Stimulated activated naive CD8-positive, alpha-beta T cell treated with anti-CD3 and anti-CD28 coated beads, Interleukin-15, amount 100 ng/mL, for 72 hours (primary cell): Measurements from ENCODE around the gene SLC37A3.
"Not testable (repeated sequence)": the region's sequence is repeated elsewhere in the genome, so short reads cannot be mapped to it uniquely, and the experiment has no call there.

Experiments
- ATAC-seq: fragments of 150-1000 bp; cut with Tn5 transposase; 2 replicates; pipeline ENCODE4 v1.10.0; 2021; ENCODE audit warnings: mild to moderate bottlenecking, moderate library complexity
- DNase-seq, 2 donors: peaks; one replicate each; pipeline ENCODE4 v3.0.0; 2021 to 2022
- H3K27ac Mint-ChIP-seq, 2 donors: one replicate each; pipeline ENCODE4 v1.8.0; 2022; ENCODE audit warnings: mild to moderate bottlenecking in 2 of 2, mixed read lengths in 2 of 2, moderate library complexity in 2 of 2
- H3K27me3 Mint-ChIP-seq: one replicate; pipeline ENCODE4 v1.8.0; 2022; ENCODE audit warnings: mixed read lengths
- H3K4me1 Mint-ChIP-seq: one replicate; pipeline ENCODE4 v1.8.0; 2022; ENCODE audit warnings: mild to moderate bottlenecking, mixed read lengths
- H3K4me3 Mint-ChIP-seq, 2 donors: one replicate each; pipeline ENCODE4 v1.8.0; 2022; ENCODE audit warnings: mild to moderate bottlenecking in 2 of 2, mixed read lengths in 2 of 2, moderate library complexity in 1 of 2
- H3K9me3 Mint-ChIP-seq, 2 donors: one replicate each; pipeline ENCODE4 v1.8.0; 2022; ENCODE audit warnings: mixed read lengths in 2 of 2

Gene SLC37A3

GRCh38 chr7:140415816-140416215 is 17.5 kb upstream of the SLC37A3 start:
- not testable (repeated sequence) for H3K9me3 Mint-ChIP-seq, H3K4me3 Mint-ChIP-seq, H3K27me3 Mint-ChIP-seq, ATAC-seq, DNase-seq, H3K27ac Mint-ChIP-seq
- H3K4me1 Mint-ChIP-seq, result peaks cover 16% of the 10 kb centered on the region

GRCh38 chr7:140415361-140415760 is 17.0 kb upstream of the SLC37A3 start:
- H3K4me3 Mint-ChIP-seq, result no peak overlapping the region
- H3K27ac Mint-ChIP-seq, result peak overlapping the region in 1 of 2 donors; percentile 28
- no peaks in the 10 kb centered on the region for H3K27me3 Mint-ChIP-seq
- H3K4me1 Mint-ChIP-seq, result peaks cover 16% of the 10 kb centered on the region
- H3K9me3 Mint-ChIP-seq, result no peaks in the 10 kb centered on the region
- DNase-seq (no peak), ATAC-seq (no peak)

GRCh38 chr7:140404565-140405065 is 6.3 kb upstream of the SLC37A3 start:
- Mint-ChIP-seq H3K27me3 (no peaks in the 10 kb centered on the region), H3K9me3 (no peaks in the 10 kb centered on the region), H3K4me1 (peaks cover 40% of the 10 kb centered on the region), H3K4me3 (peak overlapping the region; percentile 94 to 99), H3K27ac (peak overlapping the region; percentile 96 to 98)
- ATAC-seq (peak; percentile 6), DNase-seq (no peak)

GRCh38 chr7:140403878-140404564 is 5.7 kb upstream of the SLC37A3 start, which contains the start of gene RAB19:
RAB19 (plus strand) TSS chr7:140404058; CDS start chr7:140407647, 3,589 bp downstream.
- H3K27ac Mint-ChIP-seq, result peak within 1 kb of the TSS; percentile 96 to 98
- peak within 1 kb of the TSS; percentile 94 to 99 for H3K4me3 Mint-ChIP-seq
- ATAC-seq, result peak; percentile 78
- H3K27me3 Mint-ChIP-seq, result no peaks in the 10 kb centered on the region
- peaks cover 40% of the 10 kb centered on the region for H3K4me1 Mint-ChIP-seq
- no peaks in the 10 kb centered on the region for H3K9me3 Mint-ChIP-seq
- DNase-seq, result peak; percentile 33 to 46

GRCh38 chr7:140402178-140402835 is 4.0 kb upstream of the SLC37A3 start:
- no peak for DNase-seq
- Mint-ChIP-seq H3K27me3 (no peaks in the 10 kb centered on the region), H3K9me3 (no peaks in the 10 kb centered on the region), H3K4me1 (peaks cover 50% of the 10 kb centered on the region), H3K4me3 (peak overlapping the region; percentile 67 to 94), H3K27ac (peak overlapping the region; percentile 76 to 78)
- ATAC-seq, result peak; percentile 47

GRCh38 chr7:140400381-140400780 is 2.1 kb upstream of the SLC37A3 start:
- no peak overlapping the region for H3K4me3 Mint-ChIP-seq
- ATAC-seq, result no peak
- no peaks in the 10 kb centered on the region for H3K9me3 Mint-ChIP-seq
- H3K4me1 Mint-ChIP-seq, result peaks cover 61% of the 10 kb centered on the region
- no peak overlapping the region for H3K27ac Mint-ChIP-seq
- no peak for DNase-seq
- no peaks in the 10 kb centered on the region for H3K27me3 Mint-ChIP-seq

- peak overlapping the region in 1 of 2 donors; percentile 68 for H3K27ac Mint-ChIP-seq
- no peak for ATAC-seq
Observed at GRCh38 chr7:140398821-140399220, 491 bp upstream of the SLC37A3 start.

GRCh38 chr7:140393756-140394306 is 4.5 kb downstream of the SLC37A3 start:
- H3K27me3 Mint-ChIP-seq, result no peaks in the 10 kb centered on the region
- ATAC-seq, result no peak
- no peak overlapping the region for H3K4me3 Mint-ChIP-seq
- no peak overlapping the region for H3K27ac Mint-ChIP-seq
- H3K9me3 Mint-ChIP-seq, result no peaks in the 10 kb centered on the region
- DNase-seq, result no peak
- peaks cover 21% of the 10 kb centered on the region for H3K4me1 Mint-ChIP-seq

More at GRCh38 chr7:140398821-140399220, 491 bp upstream of the SLC37A3 start:
- H3K27me3 Mint-ChIP-seq, result no peaks in the 10 kb centered on the region
- peaks cover 49% of the 10 kb centered on the region for H3K4me1 Mint-ChIP-seq
- no peaks in the 10 kb centered on the region for H3K9me3 Mint-ChIP-seq
- H3K4me3 Mint-ChIP-seq, result peak overlapping the region; percentile 78 to 90
- no peak for DNase-seq

- Mint-ChIP-seq H3K27ac (no peak overlapping the region), H3K9me3 (no peaks in the 10 kb centered on the region), H3K4me1 (peaks cover 8% of the 10 kb centered on the region), H3K27me3 (no peaks in the 10 kb centered on the region), H3K4me3 (no peak overlapping the region)
- DNase-seq, result no peak
- no peak for ATAC-seq
Observed at GRCh38 chr7:140391634-140392033, 6.7 kb downstream of the SLC37A3 start.

GRCh38 chr7:140390466-140391190 is 7.7 kb downstream of the SLC37A3 start:
- no peak overlapping the region for H3K27ac Mint-ChIP-seq
- H3K27me3 Mint-ChIP-seq, result no peaks in the 10 kb centered on the region
- DNase-seq (peak in 1 of 2 donors; percentile 31), ATAC-seq (peak; percentile 69)
- H3K4me1 Mint-ChIP-seq, result peaks cover 3% of the 10 kb centered on the region
- H3K9me3 Mint-ChIP-seq, result no peaks in the 10 kb centered on the region
- H3K4me3 Mint-ChIP-seq, result no peak overlapping the region

- no peak for DNase-seq
- no peak overlapping the region for H3K4me3 Mint-ChIP-seq
- H3K9me3 Mint-ChIP-seq, result no peaks in the 10 kb centered on the region
- H3K4me1 Mint-ChIP-seq, result peaks cover 9% of the 10 kb centered on the region
- ATAC-seq, result peak; percentile 28
- H3K27me3 Mint-ChIP-seq, result no peaks in the 10 kb centered on the region
- H3K27ac Mint-ChIP-seq, result peak overlapping the region in 1 of 2 donors; percentile 2
Observed at GRCh38 chr7:140390034-140390433, 8.3 kb downstream of the SLC37A3 start.

- H3K4me1 Mint-ChIP-seq, result peaks cover 13% of the 10 kb centered on the region
- DNase-seq (no peak), ATAC-seq (no peak)
- H3K4me3 Mint-ChIP-seq, result peak overlapping the region in 1 of 2 donors; percentile 11
- no peaks in the 10 kb centered on the region for H3K27me3 Mint-ChIP-seq
- H3K9me3 Mint-ChIP-seq, result no peaks in the 10 kb centered on the region
- H3K27ac Mint-ChIP-seq, result no peak overlapping the region
Observed at GRCh38 chr7:140389445-140389844, 8.9 kb downstream of the SLC37A3 start.

GRCh38 chr7:140384894-140385545 is 13.3 kb downstream of the SLC37A3 start:
- Mint-ChIP-seq H3K4me1 (peaks cover 20% of the 10 kb centered on the region), H3K27ac (peak overlapping the region in 1 of 2 donors; percentile 70), H3K27me3 (no peaks in the 10 kb centered on the region), H3K4me3 (no peak overlapping the region), H3K9me3 (no peaks in the 10 kb centered on the region)
- DNase-seq, result no peak
- ATAC-seq, result no peak

GRCh38 chr7:140383954-140384713 is 14.2 kb downstream of the SLC37A3 start:
- H3K27ac Mint-ChIP-seq, result peak overlapping the region; percentile 6 to 70
- H3K4me1 Mint-ChIP-seq, result peaks cover 20% of the 10 kb centered on the region
- no peak overlapping the region for H3K4me3 Mint-ChIP-seq
- H3K9me3 Mint-ChIP-seq, result no peaks in the 10 kb centered on the region
- ATAC-seq (no peak), DNase-seq (no peak)
- no peaks in the 10 kb centered on the region for H3K27me3 Mint-ChIP-seq
